Neuronal stem cell (in vitro differentiated cells): Measurements from ENCODE around the gene PTPDC1.

ENCODE experiments used
- DNase-seq: peaks from one replicate; pipeline ENCODE4 v3.0.0-alpha.2; 2013; ENCODE audit warnings: low spot score
- H2AFZ ChIP-seq: one replicate; pipeline ENCODE4 v1.6.1; 2013; ENCODE audit warnings: mild to moderate bottlenecking, low read length, inconsistent platforms
- H2AK5ac ChIP-seq: 2 replicates; pipeline ENCODE4 v1.6.1; 2013; ENCODE audit warnings: low read depth, mild to moderate bottlenecking, inconsistent platforms, low read length, moderate library complexity, mixed read lengths
- H2BK120ac ChIP-seq: 2 replicates; pipeline ENCODE4 v1.6.1; 2013; ENCODE audit warnings: low read depth, mild to moderate bottlenecking, inconsistent platforms, low read length, moderate library complexity, mixed read lengths
- H2BK12ac ChIP-seq: one replicate; pipeline ENCODE4 v1.6.1; 2013; ENCODE audit warnings: low read length, inconsistent platforms
- H2BK15ac ChIP-seq: 2 replicates; pipeline ENCODE4 v1.6.1; 2013; ENCODE audit warnings: mild to moderate bottlenecking, low read length, inconsistent platforms, mixed read lengths
- H2BK5ac ChIP-seq: one replicate; pipeline ENCODE4 v1.6.1; 2013; ENCODE audit warnings: inconsistent platforms, mild to moderate bottlenecking, low read length, moderate library complexity
- H3K14ac ChIP-seq: one replicate; pipeline ENCODE4 v1.6.1; 2013; ENCODE audit warnings: low read length, inconsistent platforms
- H3K18ac ChIP-seq: 2 replicates; pipeline ENCODE4 v1.6.1; 2013; ENCODE audit warnings: low read length, inconsistent platforms
- H3K23ac ChIP-seq: 2 replicates; pipeline ENCODE4 v1.6.1; 2013; ENCODE audit warnings: low read depth, mild to moderate bottlenecking, mixed read lengths, low read length, inconsistent platforms; ENCODE audit not compliant: poor library complexity
- H3K27ac ChIP-seq: replicated peaks from 3 replicates; pipeline ENCODE4 v1.5.1; 2013; ENCODE audit warnings: low read length, inconsistent platforms
- H3K27me3 ChIP-seq, 3 experiments: 2 replicates each; pipeline ENCODE4 v1.6.1; 2013; ENCODE audit warnings: low read length in 3 of 3, mild to moderate bottlenecking in 2 of 3, inconsistent platforms in 1 of 3, low read depth in 1 of 3, mixed read lengths in 1 of 3, moderate library complexity in 1 of 3; ENCODE audit not compliant: control insufficient read depth in 3 of 3, insufficient read depth in 3 of 3
- H3K36me3 ChIP-seq, 2 donors: replicated peaks in 1 of 2; 2 replicates each; pipeline ENCODE4 v1.6.1; 2013; ENCODE audit warnings: low read length in 2 of 2; ENCODE audit not compliant: control insufficient read depth in 2 of 2, insufficient read depth in 2 of 2
- H3K4ac ChIP-seq: 2 replicates; pipeline ENCODE4 v1.6.1; 2013; ENCODE audit warnings: inconsistent platforms, mild to moderate bottlenecking, low read length, moderate library complexity
- H3K4me1 ChIP-seq, 2 donors: 1 replicate in 1 of 2; 2 replicates in 1 of 2; pipeline ENCODE4 v1.6.1; 2013; ENCODE audit warnings: low read length in 2 of 2, low read depth in 1 of 2; ENCODE audit not compliant: control insufficient read depth in 2 of 2, insufficient read depth in 1 of 2
- H3K4me2 ChIP-seq: one replicate; pipeline ENCODE4 v1.6.1; 2013; ENCODE audit warnings: mild to moderate bottlenecking, low read length, inconsistent platforms; ENCODE audit not compliant: insufficient read depth, poor library complexity, severe bottlenecking
- H3K4me3 ChIP-seq, 2 donors: 2 replicates each; pipeline ENCODE4 v1.5.1; 2013; ENCODE audit warnings: low read length in 2 of 2, mild to moderate bottlenecking in 2 of 2, inconsistent platforms in 1 of 2, moderate library complexity in 1 of 2
- H3K79me1 ChIP-seq: one replicate; pipeline ENCODE4 v1.6.1; 2013; ENCODE audit warnings: low read depth, mild to moderate bottlenecking, inconsistent platforms, low read length, moderate library complexity
- H3K9ac ChIP-seq: one replicate; pipeline ENCODE4 v1.6.1; 2013; ENCODE audit warnings: mild to moderate bottlenecking, low read depth, low read length, inconsistent platforms; ENCODE audit not compliant: poor library complexity
- H3K9me3 ChIP-seq, 2 donors: replicated peaks in 1 of 2; 2 replicates each; pipeline versions ENCODE3 to v1.6.1; 2013; ENCODE audit warnings: low read length in 2 of 2, mild to moderate bottlenecking in 2 of 2, inconsistent platforms in 1 of 2, low read depth in 1 of 2, mixed read lengths in 1 of 2, moderate library complexity in 1 of 2; ENCODE audit not compliant: control insufficient read depth in 2 of 2, insufficient read depth in 1 of 2
- H4K8ac ChIP-seq: one replicate; pipeline ENCODE4 v1.6.1; 2013; ENCODE audit warnings: low read depth, mild to moderate bottlenecking, inconsistent platforms, low read length, moderate library complexity
- H4K91ac ChIP-seq: one replicate; pipeline ENCODE4 v1.6.1; 2013; ENCODE audit warnings: low read length, low read depth, mild to moderate bottlenecking, inconsistent platforms; ENCODE audit not compliant: poor library complexity
- WGBS, 2 donors: extraction: QIAGEN DNeasy Blood & Tissue Kit; methylation state at CpG; one replicate each; pipeline ENCODE4 v1.1.7; 2013; ENCODE audit warnings: missing lambda C conversion rate in 2 of 2, mixed read lengths in 1 of 2; ENCODE audit not compliant: insufficient read length in 2 of 2, insufficient replicate concordance in 1 of 2; ENCODE audit errors: extremely low coverage in 2 of 2; 5-methylcytosine and 5-hydroxymethylcytosine counted together

Gene PTPDC1

GRCh38 chr9:94149696-94150095, 65.4 kb downstream of the PTPDC1 start:
- Histone ChIP-seq H3K4ac (no peak overlapping the region), H3K79me1 (no peaks in the 10 kb centered on the region), H3K4me3 (no peak overlapping the region), H3K36me3 (no peaks in the 10 kb centered on the region), H3K18ac (peak overlapping the region; percentile 45), H2AFZ (no peak overlapping the region), H3K27me3 (peaks cover 0 to 3% (median 0%) of the 10 kb centered on the region in 3 experiments), H2BK12ac (no peak overlapping the region), H3K9me3 (peaks cover 0 to 3% of the 10 kb centered on the region in 2 donors), H3K9ac (no peak overlapping the region), H3K14ac (no peak overlapping the region), H3K27ac (no peak overlapping the region), H3K4me2 (no peak overlapping the region), H2BK5ac (no peak overlapping the region), H2BK120ac (no peak overlapping the region), H4K8ac (no peak overlapping the region), H4K91ac (peak overlapping the region; percentile 6), H2AK5ac (no peak overlapping the region), H3K23ac (no peak overlapping the region), H3K4me1 (peaks cover 0 to 6% of the 10 kb centered on the region in 2 donors), H2BK15ac (no peak overlapping the region)
- no CpG with 5 or more reads among the region's 6 CpGs for WGBS, 2 donors
- no peak for DNase-seq

GRCh38 chr9:94150279-94150828, 66.1 kb downstream of the PTPDC1 start:
- whole genome bisulfite sequencing, 2 donors = no CpG with 5 or more reads among the region's 3 CpGs
- no peak overlapping the region for H3K18ac ChIP-seq
- H2BK120ac ChIP-seq = no peak overlapping the region
- no peak for DNase-seq
- no peak overlapping the region for H2AK5ac ChIP-seq
- H3K27ac ChIP-seq = no peak overlapping the region
- H3K4me3 ChIP-seq = no peak overlapping the region
- H3K9ac ChIP-seq = no peak overlapping the region
- no peak overlapping the region for H4K8ac ChIP-seq
- no peak overlapping the region for H3K23ac ChIP-seq
- H3K9me3 ChIP-seq = peaks cover 0 to 4% of the 10 kb centered on the region in 2 donors
- H3K36me3 ChIP-seq = no peaks in the 10 kb centered on the region
- peaks cover 0 to 3% (median 0%) of the 10 kb centered on the region in 3 experiments for H3K27me3 ChIP-seq
- no peak overlapping the region for H3K14ac ChIP-seq
- H2BK12ac ChIP-seq = no peak overlapping the region
- no peak overlapping the region for H3K4me2 ChIP-seq
- no peak overlapping the region for H2BK15ac ChIP-seq
- peaks cover 0 to 6% of the 10 kb centered on the region in 2 donors for H3K4me1 ChIP-seq
- H4K91ac ChIP-seq = no peak overlapping the region
- peak overlapping the region; percentile 3 for H2AFZ ChIP-seq
- H3K79me1 ChIP-seq = no peaks in the 10 kb centered on the region
- H2BK5ac ChIP-seq = no peak overlapping the region
- H3K4ac ChIP-seq = no peak overlapping the region

GRCh38 chr9:94150890-94151650, 66.8 kb downstream of the PTPDC1 start:
- H3K36me3 ChIP-seq = no peaks in the 10 kb centered on the region
- no peak overlapping the region for H2BK5ac ChIP-seq
- no peak overlapping the region for H2AFZ ChIP-seq
- peak overlapping the region; percentile 76 for H4K8ac ChIP-seq
- H3K4ac ChIP-seq = no peak overlapping the region
- H3K14ac ChIP-seq = no peak overlapping the region
- no peaks in the 10 kb centered on the region for H3K79me1 ChIP-seq
- DNase-seq = no peak
- no peak overlapping the region for H3K27ac ChIP-seq
- H2BK15ac ChIP-seq = no peak overlapping the region
- H3K9me3 ChIP-seq = peaks cover 0 to 4% of the 10 kb centered on the region in 2 donors
- no peak overlapping the region for H2BK12ac ChIP-seq
- H4K91ac ChIP-seq = no peak overlapping the region
- peaks cover 0 to 6% of the 10 kb centered on the region in 2 donors for H3K4me1 ChIP-seq
- H2AK5ac ChIP-seq = no peak overlapping the region
- H3K23ac ChIP-seq = no peak overlapping the region
- H3K4me3 ChIP-seq = no peak overlapping the region
- no peak overlapping the region for H3K9ac ChIP-seq
- peaks cover 0 to 3% (median 0%) of the 10 kb centered on the region in 3 experiments for H3K27me3 ChIP-seq
- no peak overlapping the region for H3K4me2 ChIP-seq
- H2BK120ac ChIP-seq = no peak overlapping the region
- WGBS, 2 donors = no CpG with 5 or more reads among the region's 11 CpGs
- H3K18ac ChIP-seq = no peak overlapping the region

GRCh38 chr9:94153905-94154304, 69.6 kb downstream of the PTPDC1 start:
- no peak overlapping the region for H4K8ac ChIP-seq
- H3K14ac ChIP-seq = no peak overlapping the region
- no peak overlapping the region for H4K91ac ChIP-seq
- no peak overlapping the region for H3K18ac ChIP-seq
- no peak overlapping the region for H3K9ac ChIP-seq
- no peak overlapping the region for H3K23ac ChIP-seq
- H3K36me3 ChIP-seq = no peaks in the 10 kb centered on the region
- H3K4me2 ChIP-seq = no peak overlapping the region
- peaks cover 0 to 6% of the 10 kb centered on the region in 2 donors for H3K4me1 ChIP-seq
- H3K4ac ChIP-seq = no peak overlapping the region
- H3K27me3 ChIP-seq = peaks cover 0 to 3% (median 0%) of the 10 kb centered on the region in 3 experiments
- no peak overlapping the region for H2AFZ ChIP-seq
- no peak for DNase-seq
- no peak overlapping the region for H2BK12ac ChIP-seq
- no peak overlapping the region for H2BK15ac ChIP-seq
- H3K4me3 ChIP-seq = no peak overlapping the region
- H3K27ac ChIP-seq = no peak overlapping the region
- no peaks in the 10 kb centered on the region for H3K79me1 ChIP-seq
- peaks cover 0 to 4% of the 10 kb centered on the region in 2 donors for H3K9me3 ChIP-seq
- no peak overlapping the region for H2BK5ac ChIP-seq
- WGBS, 2 donors = no CpG with 5 or more reads among the region's 1 CpG
- H2AK5ac ChIP-seq = no peak overlapping the region
- H2BK120ac ChIP-seq = no peak overlapping the region
